NAMALWA (cell line): ENCODE data around the gene CEP85.

Source experiments
- DNase-seq: peaks from one replicate; pipeline ENCODE4 v3.0.0-alpha.2; 2015; ENCODE audit warnings: low spot score

The CEP85 gene

GRCh38 chr1:26315874-26316850 lies 82.2 kb downstream of the CEP85 start:
- DNase-seq, result no peak

GRCh38 chr1:26317146-26317545 lies 83.1 kb downstream of the CEP85 start:
- no peak for DNase-seq

GRCh38 chr1:26317612-26318337 lies 83.8 kb downstream of the CEP85 start, which contains the start of gene CD52:
TSS of gene CD52 (plus strand) at chr1:26317958. CDS start at chr1:26318018, 60 bp downstream.
- DNase-seq, result peak; percentile 70

GRCh38 chr1:26318338-26319064 lies 84.5 kb downstream of the CEP85 start:
- peak; percentile 47 for DNase-seq

GRCh38 chr1:26320896-26321295 lies 86.9 kb downstream of the CEP85 start:
- DNase-seq, result no peak

GRCh38 chr1:26321315-26322041 lies 87.5 kb downstream of the CEP85 start:
- peak; percentile 94 for DNase-seq

- DNase-seq, result no peak
These were observed 88.0 kb downstream of the CEP85 start for GRCh38 chr1:26322042-26322331.

- no peak for DNase-seq
These were observed 89.4 kb downstream of the CEP85 start for GRCh38 chr1:26323382-26323781.

- DNase-seq, result no peak
These were observed 90.5 kb downstream of the CEP85 start for GRCh38 chr1:26324550-26324949.

GRCh38 chr1:26327956-26328362 lies 94.0 kb downstream of the CEP85 start:
- DNase-seq, result no peak
